K562 (cell line): ENCODE data around the gene TREH. TPM values are rescaled to one million over a fixed set of nuclear protein-coding genes. Genes with fewer than 3 reads are reported as not detected.

Source experiments
- EHMT2 ChIP-seq: fragments of 450-650 bp; IDR thresholded peaks from 2 replicates; pipeline ENCODE4 v1.6.1; 2018; ENCODE audit warnings: antibody characterized with exemption
- HDAC6 ChIP-seq: IDR thresholded peaks from 2 replicates; pipeline ENCODE4 v1.6.1; 2012; ENCODE audit warnings: low read depth, mild to moderate bottlenecking, control low read depth, inconsistent platforms, low read length, moderate library complexity
- MEIS2 ChIP-seq: fragments of 450-650 bp; IDR thresholded peaks from 2 replicates; pipeline ENCODE4 v1.6.1; 2014; ENCODE audit warnings: mild to moderate bottlenecking; ENCODE audit not compliant: partially characterized antibody
- TOE1 ChIP-seq, 2 experiments: fragments of 450-650 bp in 1 of 2; sonication (generic) in 1 of 2; formaldehyde crosslinking in 1 of 2; IDR thresholded peaks; 2 replicates each; pipeline versions ENCODE4 v1.7.1 to v1.8.0; 2016 to 2022; ENCODE audit warnings: borderline replicate concordance in 2 of 2, mild to moderate bottlenecking in 2 of 2, antibody characterized with exemption in 1 of 2, inconsistent platforms in 1 of 2, low read depth in 1 of 2, missing genetic modification reagents in 1 of 2, moderate library complexity in 1 of 2
- ZNF124 ChIP-seq: sonication (generic); formaldehyde crosslinking; IDR thresholded peaks from 2 replicates; pipeline ENCODE4 v1.8.1; 2022; ENCODE audit warnings: missing genetic modification reagents
- polyA plus RNA-seq, 8 experiments: library from polyadenylated mRNA; depleted of rRNA in 4 of 8; stranded (reverse) in 5 of 8; unstranded in 3 of 8; fragments of >200 nt; fragmentation: Nextera tagmentation in 2 of 8; fragmentation: Illumina TruSeq in 1 of 8; extraction: Ambion mirVana in 2 of 8; extraction: Trizol in 1 of 8; gene quantifications; 2 replicates each; pipeline versions ENCODE4 v1.2.1 to v1.2.3, GENCODE V29; 2011 to 2014; ENCODE audit warnings: inconsistent platforms in 1 of 8, missing spikeins in 1 of 8
- total RNA-seq, 7 experiments: library from RNA; depleted of rRNA in 6 of 7; stranded (reverse); fragments of >200 nt in 6 of 7; fragmentation: Illumina TruSeq in 2 of 7; extraction: Trizol in 2 of 7; gene quantifications; 2 replicates each; pipeline versions ENCODE4 v1.2.1 to v1.2.3, GENCODE V29; 2011 to 2021; ENCODE audit warnings: low replicate concordance in 1 of 7
- TF ChIP-seq, protein P1 (sequence below): fragments of 450-650 bp; IDR thresholded peaks from 2 replicates; pipeline ENCODE4 v1.6.1; 2016
- TF ChIP-seq, protein P2 (sequence below): fragments of 200-600 bp; sonication (generic); IDR thresholded peaks from one replicate; pipeline ENCODE4 v1.6.1; 2012; ENCODE audit warnings: mild to moderate bottlenecking, low read depth, low read length, inconsistent platforms
- TF ChIP-seq, protein P3 (sequence below): fragments of 250-450 bp; sonication (Bioruptor Pico); IDR thresholded peaks from 2 replicates; pipeline ENCODE4 v1.8.0; 2021; ENCODE audit warnings: mild to moderate bottlenecking, moderate library complexity

Gene TREH
- total and polyA plus RNA-seq, 9 of the 15 experiments (the other 6 are each of a cell fraction or from before 2014, with no cell fraction given): 0.09 to 0.20 (median 0.11) TPM; not detected in 6

DNA sequence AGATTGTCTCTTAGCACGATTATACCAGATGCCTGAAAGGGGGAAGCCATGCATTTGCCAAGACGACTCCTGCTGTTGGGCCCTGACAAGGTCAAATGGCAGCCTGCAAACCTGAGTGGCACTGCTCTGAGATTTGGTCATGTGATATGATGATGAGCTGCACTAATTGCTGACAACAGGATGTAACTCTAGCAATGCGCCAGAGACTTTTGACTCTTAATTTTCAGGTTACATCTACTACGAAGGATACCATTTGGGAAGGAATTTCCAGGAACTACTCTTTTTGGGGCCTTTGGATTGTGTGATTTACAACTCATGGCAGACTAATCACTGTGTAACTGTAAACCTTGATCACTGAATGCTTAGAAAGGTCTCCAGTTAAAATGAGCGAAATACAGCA is 13.1 kb downstream of the TREH start (continued):
- TF ChIP-seq, protein P1, sequence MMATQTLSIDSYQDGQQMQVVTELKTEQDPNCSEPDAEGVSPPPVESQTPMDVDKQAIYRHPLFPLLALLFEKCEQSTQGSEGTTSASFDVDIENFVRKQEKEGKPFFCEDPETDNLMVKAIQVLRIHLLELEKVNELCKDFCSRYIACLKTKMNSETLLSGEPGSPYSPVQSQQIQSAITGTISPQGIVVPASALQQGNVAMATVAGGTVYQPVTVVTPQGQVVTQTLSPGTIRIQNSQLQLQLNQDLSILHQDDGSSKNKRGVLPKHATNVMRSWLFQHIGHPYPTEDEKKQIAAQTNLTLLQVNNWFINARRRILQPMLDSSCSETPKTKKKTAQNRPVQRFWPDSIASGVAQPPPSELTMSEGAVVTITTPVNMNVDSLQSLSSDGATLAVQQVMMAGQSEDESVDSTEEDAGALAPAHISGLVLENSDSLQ: peak; percentile 56
- peak; percentile 39 for TF ChIP-seq MEIS2
- TF ChIP-seq HDAC6: no peak
- TF ChIP-seq, protein P2, sequence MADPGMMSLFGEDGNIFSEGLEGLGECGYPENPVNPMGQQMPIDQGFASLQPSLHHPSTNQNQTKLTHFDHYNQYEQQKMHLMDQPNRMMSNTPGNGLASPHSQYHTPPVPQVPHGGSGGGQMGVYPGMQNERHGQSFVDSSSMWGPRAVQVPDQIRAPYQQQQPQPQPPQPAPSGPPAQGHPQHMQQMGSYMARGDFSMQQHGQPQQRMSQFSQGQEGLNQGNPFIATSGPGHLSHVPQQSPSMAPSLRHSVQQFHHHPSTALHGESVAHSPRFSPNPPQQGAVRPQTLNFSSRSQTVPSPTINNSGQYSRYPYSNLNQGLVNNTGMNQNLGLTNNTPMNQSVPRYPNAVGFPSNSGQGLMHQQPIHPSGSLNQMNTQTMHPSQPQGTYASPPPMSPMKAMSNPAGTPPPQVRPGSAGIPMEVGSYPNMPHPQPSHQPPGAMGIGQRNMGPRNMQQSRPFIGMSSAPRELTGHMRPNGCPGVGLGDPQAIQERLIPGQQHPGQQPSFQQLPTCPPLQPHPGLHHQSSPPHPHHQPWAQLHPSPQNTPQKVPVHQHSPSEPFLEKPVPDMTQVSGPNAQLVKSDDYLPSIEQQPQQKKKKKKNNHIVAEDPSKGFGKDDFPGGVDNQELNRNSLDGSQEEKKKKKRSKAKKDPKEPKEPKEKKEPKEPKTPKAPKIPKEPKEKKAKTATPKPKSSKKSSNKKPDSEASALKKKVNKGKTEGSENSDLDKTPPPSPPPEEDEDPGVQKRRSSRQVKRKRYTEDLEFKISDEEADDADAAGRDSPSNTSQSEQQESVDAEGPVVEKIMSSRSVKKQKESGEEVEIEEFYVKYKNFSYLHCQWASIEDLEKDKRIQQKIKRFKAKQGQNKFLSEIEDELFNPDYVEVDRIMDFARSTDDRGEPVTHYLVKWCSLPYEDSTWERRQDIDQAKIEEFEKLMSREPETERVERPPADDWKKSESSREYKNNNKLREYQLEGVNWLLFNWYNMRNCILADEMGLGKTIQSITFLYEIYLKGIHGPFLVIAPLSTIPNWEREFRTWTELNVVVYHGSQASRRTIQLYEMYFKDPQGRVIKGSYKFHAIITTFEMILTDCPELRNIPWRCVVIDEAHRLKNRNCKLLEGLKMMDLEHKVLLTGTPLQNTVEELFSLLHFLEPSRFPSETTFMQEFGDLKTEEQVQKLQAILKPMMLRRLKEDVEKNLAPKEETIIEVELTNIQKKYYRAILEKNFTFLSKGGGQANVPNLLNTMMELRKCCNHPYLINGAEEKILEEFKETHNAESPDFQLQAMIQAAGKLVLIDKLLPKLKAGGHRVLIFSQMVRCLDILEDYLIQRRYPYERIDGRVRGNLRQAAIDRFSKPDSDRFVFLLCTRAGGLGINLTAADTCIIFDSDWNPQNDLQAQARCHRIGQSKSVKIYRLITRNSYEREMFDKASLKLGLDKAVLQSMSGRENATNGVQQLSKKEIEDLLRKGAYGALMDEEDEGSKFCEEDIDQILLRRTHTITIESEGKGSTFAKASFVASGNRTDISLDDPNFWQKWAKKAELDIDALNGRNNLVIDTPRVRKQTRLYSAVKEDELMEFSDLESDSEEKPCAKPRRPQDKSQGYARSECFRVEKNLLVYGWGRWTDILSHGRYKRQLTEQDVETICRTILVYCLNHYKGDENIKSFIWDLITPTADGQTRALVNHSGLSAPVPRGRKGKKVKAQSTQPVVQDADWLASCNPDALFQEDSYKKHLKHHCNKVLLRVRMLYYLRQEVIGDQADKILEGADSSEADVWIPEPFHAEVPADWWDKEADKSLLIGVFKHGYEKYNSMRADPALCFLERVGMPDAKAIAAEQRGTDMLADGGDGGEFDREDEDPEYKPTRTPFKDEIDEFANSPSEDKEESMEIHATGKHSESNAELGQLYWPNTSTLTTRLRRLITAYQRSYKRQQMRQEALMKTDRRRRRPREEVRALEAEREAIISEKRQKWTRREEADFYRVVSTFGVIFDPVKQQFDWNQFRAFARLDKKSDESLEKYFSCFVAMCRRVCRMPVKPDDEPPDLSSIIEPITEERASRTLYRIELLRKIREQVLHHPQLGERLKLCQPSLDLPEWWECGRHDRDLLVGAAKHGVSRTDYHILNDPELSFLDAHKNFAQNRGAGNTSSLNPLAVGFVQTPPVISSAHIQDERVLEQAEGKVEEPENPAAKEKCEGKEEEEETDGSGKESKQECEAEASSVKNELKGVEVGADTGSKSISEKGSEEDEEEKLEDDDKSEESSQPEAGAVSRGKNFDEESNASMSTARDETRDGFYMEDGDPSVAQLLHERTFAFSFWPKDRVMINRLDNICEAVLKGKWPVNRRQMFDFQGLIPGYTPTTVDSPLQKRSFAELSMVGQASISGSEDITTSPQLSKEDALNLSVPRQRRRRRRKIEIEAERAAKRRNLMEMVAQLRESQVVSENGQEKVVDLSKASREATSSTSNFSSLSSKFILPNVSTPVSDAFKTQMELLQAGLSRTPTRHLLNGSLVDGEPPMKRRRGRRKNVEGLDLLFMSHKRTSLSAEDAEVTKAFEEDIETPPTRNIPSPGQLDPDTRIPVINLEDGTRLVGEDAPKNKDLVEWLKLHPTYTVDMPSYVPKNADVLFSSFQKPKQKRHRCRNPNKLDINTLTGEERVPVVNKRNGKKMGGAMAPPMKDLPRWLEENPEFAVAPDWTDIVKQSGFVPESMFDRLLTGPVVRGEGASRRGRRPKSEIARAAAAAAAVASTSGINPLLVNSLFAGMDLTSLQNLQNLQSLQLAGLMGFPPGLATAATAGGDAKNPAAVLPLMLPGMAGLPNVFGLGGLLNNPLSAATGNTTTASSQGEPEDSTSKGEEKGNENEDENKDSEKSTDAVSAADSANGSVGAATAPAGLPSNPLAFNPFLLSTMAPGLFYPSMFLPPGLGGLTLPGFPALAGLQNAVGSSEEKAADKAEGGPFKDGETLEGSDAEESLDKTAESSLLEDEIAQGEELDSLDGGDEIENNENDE: no peak
- peak; percentile 47; the same call in 1 of the 2 replicates for TF ChIP-seq TOE1 (IDR thresholded peaks at IDR 0.05; ENCODE audit: borderline replicate concordance)
- no peak for TF ChIP-seq TOE1 (CRISPR knock-in tag; IDR thresholded peaks at IDR 0.05; ENCODE audit: borderline replicate concordance, low read depth)
- TF ChIP-seq ZNF124 (CRISPR knock-in tag): no peak
- TF ChIP-seq, protein P3, sequence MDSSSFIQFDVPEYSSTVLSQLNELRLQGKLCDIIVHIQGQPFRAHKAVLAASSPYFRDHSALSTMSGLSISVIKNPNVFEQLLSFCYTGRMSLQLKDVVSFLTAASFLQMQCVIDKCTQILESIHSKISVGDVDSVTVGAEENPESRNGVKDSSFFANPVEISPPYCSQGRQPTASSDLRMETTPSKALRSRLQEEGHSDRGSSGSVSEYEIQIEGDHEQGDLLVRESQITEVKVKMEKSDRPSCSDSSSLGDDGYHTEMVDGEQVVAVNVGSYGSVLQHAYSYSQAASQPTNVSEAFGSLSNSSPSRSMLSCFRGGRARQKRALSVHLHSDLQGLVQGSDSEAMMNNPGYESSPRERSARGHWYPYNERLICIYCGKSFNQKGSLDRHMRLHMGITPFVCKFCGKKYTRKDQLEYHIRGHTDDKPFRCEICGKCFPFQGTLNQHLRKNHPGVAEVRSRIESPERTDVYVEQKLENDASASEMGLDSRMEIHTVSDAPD (CRISPR knock-in tag): no peak
- TF ChIP-seq EHMT2: no peak
